ENCODE measurements around the gene HTRA3. TPM values are rescaled to one million over a fixed set of nuclear protein-coding genes. Genes with fewer than 3 reads are reported as not detected.

Gene HTRA3
- total and polyA plus RNA-seq, 2 experiments from 2014 or later = 1.3 to 3.6 TPM

GRCh38 chr4:8232748-8233147 lies 36.8 kb upstream of the HTRA3 start:
- Histone ChIP-seq H3K4me3 (no peak overlapping the region), H3F3A (replicated peaks; ENCODE audit: low read depth) (no peaks in the 10 kb centered on the region), H3K27ac (ENCODE audit: low read depth) (no peak overlapping the region), H3K4me2 (no peak overlapping the region), H4K20me1 (replicated peaks; ENCODE audit: insufficient read depth) (no peaks in the 10 kb centered on the region), H3K9me2 (ENCODE audit: insufficient read depth) (no peaks in the 10 kb centered on the region), H3K4me1 (ENCODE audit: insufficient read depth) (no peaks in the 10 kb centered on the region), H2AFZ (no peak overlapping the region), H3K27me3 (ENCODE audit: insufficient read depth) (no peaks in the 10 kb centered on the region), H3K36me3 (ENCODE audit: insufficient read depth) (no peaks in the 10 kb centered on the region), H3K79me2 (replicated peaks; ENCODE audit: insufficient read depth) (no peaks in the 10 kb centered on the region)
- DNase-seq (ENCODE audit: low spot score) (no peak), ATAC-seq (no peak)
- no peaks in the 10 kb centered on the region; the same call in 2 of the 3 replicates for H3K4me1 Mint-ChIP-seq
- no peaks in the 10 kb centered on the region for H3K9me3 Mint-ChIP-seq
- H3K4me3 Mint-ChIP-seq = no peak overlapping the region
- peaks cover 5% of the 10 kb centered on the region for H3K27me3 Mint-ChIP-seq (ENCODE audit: insufficient read depth, low read depth, poor library complexity)
- TF ChIP-seq EZH2 (IDR thresholded peaks at IDR 0.05; ENCODE audit: low read depth, unreplicated experiment) = no peak
- TF ChIP-seq ZNF462 (CRISPR knock-in tag; IDR thresholded peaks at IDR 0.05) = no peak
- TF ChIP-seq ZNF331 (CRISPR knock-in tag; IDR thresholded peaks at IDR 0.05; ENCODE audit: low read depth) = no peak
- no peak for TF ChIP-seq STAT1 (IDR thresholded peaks at IDR 0.05; ENCODE audit: unreplicated experiment)
- no peak for TF ChIP-seq POLR2AphosphoS5 (IDR thresholded peaks at IDR 0.05; ENCODE audit: low read depth)
- no peak for TF ChIP-seq NANOG (IDR thresholded peaks at IDR 0.05; ENCODE audit: borderline replicate concordance)
- H3K36me3 Mint-ChIP-seq (ENCODE audit: low read depth) = no peaks in the 10 kb centered on the region
- H3K27ac Mint-ChIP-seq = no peak overlapping the region
